Gastrocnemius medialis (tissue), 4 donors: ENCODE results near the gene FSD2. TPM values are rescaled to one million over a fixed set of nuclear protein-coding genes. Genes with fewer than 3 reads are reported as not detected.
"Not testable (repeated sequence)": the region's sequence is repeated elsewhere in the genome, so short reads cannot be mapped to it uniquely, and the experiment has no call there.

Experiments
- ATAC-seq, 2 donors: fragments of 150-250 bp; one replicate each; pipeline ENCODE4 v1.9.1; 2016
- DNase-seq, 2 donors: peaks; one replicate each; pipeline ENCODE4 v3.0.0-alpha.2; 2019
- H3K27ac ChIP-seq, 4 donors: fragments of 200-600 bp; sonication (generic); 1 replicate in 1 of 4; 2 replicates in 3 of 4; pipeline ENCODE4 v1.5.1; 2016 to 2018; ENCODE audit warnings: mild to moderate bottlenecking in 2 of 4, moderate library complexity in 1 of 4
- H3K27me3 ChIP-seq, 3 donors: fragments of 200-600 bp; sonication (generic) in 2 of 3; 1 replicate in 1 of 3; 2 replicates in 2 of 3; pipeline versions ENCODE4 v1.5.1 to v1.6.0; 2016 to 2019; ENCODE audit warnings: mild to moderate bottlenecking in 1 of 3, moderate library complexity in 1 of 3
- H3K36me3 ChIP-seq, 2 donors: fragments of 200-600 bp; sonication (generic) in 1 of 2; one replicate each; pipeline ENCODE4 v1.5.1; 2017 to 2018
- H3K4me1 ChIP-seq, 2 donors: fragments of 200-600 bp; sonication (generic) in 1 of 2; one replicate each; pipeline ENCODE4 v1.5.1; 2016 to 2017; ENCODE audit warnings: mild to moderate bottlenecking in 2 of 2
- H3K4me3 ChIP-seq, 4 donors: fragments of 200-600 bp; sonication (generic) in 3 of 4; 1 replicate in 1 of 4; 2 replicates in 3 of 4; pipeline ENCODE4 v1.5.1; 2016 to 2019; ENCODE audit warnings: mild to moderate bottlenecking in 2 of 4
- H3K9me3 ChIP-seq, 3 donors: fragments of 200-600 bp; sonication (generic) in 2 of 3; 1 replicate in 1 of 3; 2 replicates in 2 of 3; pipeline ENCODE4 v1.5.1; 2016 to 2019
- CTCF ChIP-seq, 5 experiments: fragments of 450-650 bp in 3 of 5; fragments of 200-600 bp in 2 of 5; sonication (generic) in 2 of 5; IDR thresholded peaks in 4 of 5; conservative IDR thresholded peaks in 1 of 5; 1 replicate in 4 of 5; 2 replicates in 1 of 5; pipeline ENCODE4 v1.5.1; 2016 to 2019; ENCODE audit warnings: antibody characterized with exemption in 5 of 5, mild to moderate bottlenecking in 3 of 5, moderate library complexity in 3 of 5
- POLR2A ChIP-seq, 2 donors: fragments of 450-650 bp; IDR thresholded peaks; one replicate each; pipeline ENCODE4 v1.6.1; 2017; ENCODE audit warnings: antibody characterized with exemption in 2 of 2, mild to moderate bottlenecking in 2 of 2, moderate library complexity in 2 of 2
- in situ Hi-C, 4 donors: fragments of 200-750 bp; cut with MboI; loops; one replicate each; pipeline versions ENCODE4 v1.15.0 to v1.8.0; 2017; ENCODE audit warnings: low sequenced_read_pairs in 4 of 4
- intact Hi-C: fragments of 100-400 bp; cut with DNase I; formaldehyde crosslinking; loops from one replicate; pipeline ENCODE4 v1.15.1; 2023; ENCODE audit warnings: low total_unique reads
- total RNA-seq, 4 donors: library from RNA; depleted of rRNA; stranded (reverse); fragments of >200 nt; gene quantifications; one replicate each; pipeline versions ENCODE4 v1.1.0 to v1.2.3, GENCODE V29; 2016

The FSD2 gene
- total RNA-seq, 4 donors from 2014 or later = 3.9 to 18.5 (median 6.6) TPM

- no peak for ATAC-seq
Measured at GRCh38 chr15:82710926-82711490, 94.9 kb downstream of the FSD2 start.

GRCh38 chr15:82710208-82710555 lies 95.7 kb downstream of the FSD2 start:
- Histone ChIP-seq H3K27ac (no peak overlapping the region), H3K36me3 (no peaks in the 10 kb centered on the region), H3K4me3 (peak overlapping the region; percentile 59 to 93 (median 68)), H3K27me3 (peaks cover 11 to 16% (median 14%) of the 10 kb centered on the region in 3 donors), H3K4me1 (peaks cover 3 to 8% of the 10 kb centered on the region in 2 donors), H3K9me3 (no peaks in the 10 kb centered on the region)
- ATAC-seq = no peak
- intact Hi-C loops = no loop called here
- TF ChIP-seq CTCF (IDR thresholded peaks at IDR 0.05 in 4 of 5, conservative IDR thresholded peaks at IDR 0.05 in 1 of 5) (no peak), POLR2A (IDR thresholded peaks at IDR 0.05) (no peak)
- in situ Hi-C loops = loop anchor here in 1 of 4 donors (25.0 kb wide), 1 partner anchor 98 kb away; no protein-coding TSS in a partner anchor
- no peak for DNase-seq

More at GRCh38 chr15:82710926-82711490, 94.9 kb downstream of the FSD2 start:
- intact Hi-C loops (no loop called here), in situ Hi-C loops (loop anchor here in 1 of 4 donors (25.0 kb wide), 1 partner anchor 99 kb away; no protein-coding TSS in a partner anchor)
- H3K4me1 ChIP-seq = peaks cover 3 to 8% of the 10 kb centered on the region in 2 donors
- no peak overlapping the region for H3K4me3 ChIP-seq
- H3K27ac ChIP-seq = no peak overlapping the region
- peaks cover 11 to 16% (median 14%) of the 10 kb centered on the region in 3 donors for H3K27me3 ChIP-seq
- no peaks in the 10 kb centered on the region for H3K9me3 ChIP-seq
- TF ChIP-seq POLR2A (IDR thresholded peaks at IDR 0.05) (no peak), CTCF (IDR thresholded peaks at IDR 0.05 in 4 of 5, conservative IDR thresholded peaks at IDR 0.05 in 1 of 5) (no peak)
- H3K36me3 ChIP-seq = no peaks in the 10 kb centered on the region
- DNase-seq = no peak

GRCh38 chr15:82709421-82710207 lies 96.3 kb downstream of the FSD2 start, which contains the start of gene AP3B2:
TSS of gene AP3B2 (minus strand) at chr15:82709875. CDS start at chr15:82709706, 169 bp downstream.
- Histone ChIP-seq H3K36me3 (no peaks in the 10 kb centered on the region), H3K4me1 (peaks cover 3 to 8% of the 10 kb centered on the region in 2 donors), H3K27ac (peak within 1 kb of the TSS in 1 of 4 donors; percentile 36), H3K27me3 (peaks cover 11 to 16% (median 14%) of the 10 kb centered on the region in 3 donors), H3K9me3 (no peaks in the 10 kb centered on the region), H3K4me3 (peak within 1 kb of the TSS; percentile 59 to 93 (median 68))
- in situ Hi-C loops = loop anchor here in 1 of 4 donors (25.0 kb wide), 1 partner anchor 97 kb away; no protein-coding TSS in a partner anchor
- peak; percentile 12 to 44 for DNase-seq
- ATAC-seq = peak; percentile 89
- TF ChIP-seq CTCF (IDR thresholded peaks at IDR 0.05 in 4 of 5, conservative IDR thresholded peaks at IDR 0.05 in 1 of 5) (no peak), POLR2A (IDR thresholded peaks at IDR 0.05) (no peak)
- intact Hi-C loops = no loop called here

GRCh38 chr15:82709081-82709420 lies 96.8 kb downstream of the FSD2 start:
- DNase-seq (no peak), ATAC-seq (peak; percentile 6 to 12)
- Histone ChIP-seq H3K27ac (no peak overlapping the region), H3K9me3 (no peaks in the 10 kb centered on the region), H3K27me3 (peaks cover 14 to 16% (median 15%) of the 10 kb centered on the region in 3 donors), H3K4me3 (peak overlapping the region; percentile 59 to 93 (median 68)), H3K36me3 (no peaks in the 10 kb centered on the region), H3K4me1 (peaks cover 3 to 8% of the 10 kb centered on the region in 2 donors)
- TF ChIP-seq POLR2A (IDR thresholded peaks at IDR 0.05) (no peak), CTCF (IDR thresholded peaks at IDR 0.05 in 4 of 5, conservative IDR thresholded peaks at IDR 0.05 in 1 of 5) (no peak)
- in situ Hi-C loops (loop anchor here in 1 of 4 donors (25.0 kb wide), 1 partner anchor 97 kb away; no protein-coding TSS in a partner anchor), intact Hi-C loops (no loop called here)

GRCh38 chr15:82705856-82706255 lies 100.0 kb downstream of the FSD2 start:
- peaks cover 10 to 12% (median 11%) of the 10 kb centered on the region in 3 donors for H3K27me3 ChIP-seq
- intact Hi-C loops, H3K9me3 ChIP-seq, H3K27ac ChIP-seq, H3K4me1 ChIP-seq, DNase-seq, ATAC-seq, H3K4me3 ChIP-seq, H3K36me3 ChIP-seq: not testable (repeated sequence)
- in situ Hi-C loops = loop anchor here in 1 of 4 donors (25.0 kb wide), 1 partner anchor 94 kb away; no protein-coding TSS in a partner anchor
